Measurements from ENCODE around the gene SLC7A1.

The SLC7A1 gene

GRCh38 chr13:29556742-29557141 is 38.7 kb downstream of the SLC7A1 start:
- TF ChIP-seq GATA2 (IDR thresholded peaks at IDR 0.05; ENCODE audit: low read depth, low read length) (no peak), GATA3 (IDR thresholded peaks at IDR 0.05; ENCODE audit: low read depth, low read length) (no peak)

- TF ChIP-seq GATA2 (IDR thresholded peaks at IDR 0.05; ENCODE audit: low read depth, low read length) (no peak), GATA3 (IDR thresholded peaks at IDR 0.05; ENCODE audit: low read depth, low read length) (no peak)
These were observed 44.3 kb downstream of the SLC7A1 start for GRCh38 chr13:29551214-29551613.

DNA sequence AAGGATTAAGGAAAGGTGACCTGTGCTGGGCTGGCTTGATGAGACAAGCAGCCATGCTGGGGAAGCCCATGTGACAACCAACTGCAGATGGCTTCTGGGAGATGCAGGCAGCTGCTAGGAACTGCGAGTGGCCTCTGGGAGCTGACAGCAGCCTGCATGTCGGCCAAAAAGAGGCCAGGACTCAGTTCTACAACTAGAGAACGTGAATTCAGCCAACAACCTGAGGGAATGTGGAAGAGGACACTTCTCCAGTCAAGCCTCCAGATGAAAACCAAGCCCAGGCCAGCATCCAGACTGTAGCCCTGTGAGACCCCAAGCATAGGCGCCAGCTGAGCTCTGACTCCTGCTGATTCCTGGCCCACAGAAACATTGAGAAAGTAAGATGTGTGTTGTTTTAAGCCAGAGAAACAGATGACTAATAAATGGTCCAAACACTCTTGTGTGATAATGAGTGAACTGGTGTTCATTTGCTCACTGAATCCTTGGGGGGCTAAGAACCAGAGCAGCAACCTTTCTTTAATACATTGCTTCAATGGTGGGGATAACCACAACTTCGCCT is 45.0 kb downstream of the SLC7A1 start:
- no peak for TF ChIP-seq GATA3 (IDR thresholded peaks at IDR 0.05; ENCODE audit: low read depth, low read length)
- TF ChIP-seq GATA2 (IDR thresholded peaks at IDR 0.05; ENCODE audit: low read depth, low read length) = no peak

DNA sequence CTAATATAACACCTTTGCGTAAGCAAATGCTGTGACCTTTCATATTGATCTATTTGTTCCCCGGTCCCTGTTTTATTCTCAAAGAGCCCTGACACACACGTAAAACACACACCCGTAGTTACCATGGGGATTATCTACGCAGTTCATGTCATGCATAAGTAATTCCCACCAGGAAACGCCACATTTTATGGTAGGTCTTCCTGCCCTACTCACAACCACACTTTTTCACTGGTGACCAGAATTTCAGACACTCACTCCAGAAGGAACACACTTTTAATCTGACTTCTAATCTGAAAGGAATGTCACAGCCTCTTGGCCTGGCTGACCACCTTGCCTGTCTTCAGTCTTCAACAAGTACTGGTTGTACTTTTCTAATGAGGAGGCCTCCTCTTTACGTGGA is 46.8 kb downstream of the SLC7A1 start:
- no peak for TF ChIP-seq GATA2 (IDR thresholded peaks at IDR 0.05; ENCODE audit: low read depth, low read length)
- no peak for TF ChIP-seq GATA3 (IDR thresholded peaks at IDR 0.05; ENCODE audit: low read depth, low read length)

- no peak for TF ChIP-seq GATA2 (IDR thresholded peaks at IDR 0.05; ENCODE audit: low read depth, low read length)
- no peak for TF ChIP-seq GATA3 (IDR thresholded peaks at IDR 0.05; ENCODE audit: low read depth, low read length)
These were observed 48.3 kb downstream of the SLC7A1 start for GRCh38 chr13:29547153-29547552.

GRCh38 chr13:29546662-29547061 is 48.8 kb downstream of the SLC7A1 start:
- TF ChIP-seq GATA3 (IDR thresholded peaks at IDR 0.05; ENCODE audit: low read depth, low read length) (no peak), GATA2 (IDR thresholded peaks at IDR 0.05; ENCODE audit: low read depth, low read length) (no peak)

GRCh38 chr13:29545988-29546387 is 49.5 kb downstream of the SLC7A1 start:
- no peak for TF ChIP-seq GATA3 (IDR thresholded peaks at IDR 0.05; ENCODE audit: low read depth, low read length)
- no peak for TF ChIP-seq GATA2 (IDR thresholded peaks at IDR 0.05; ENCODE audit: low read depth, low read length)

GRCh38 chr13:29543230-29544215 is 52.0 kb downstream of the SLC7A1 start:
- TF ChIP-seq GATA2 (IDR thresholded peaks at IDR 0.05; ENCODE audit: low read depth, low read length) (no peak), GATA3 (IDR thresholded peaks at IDR 0.05; ENCODE audit: low read depth, low read length) (no peak)

DNA sequence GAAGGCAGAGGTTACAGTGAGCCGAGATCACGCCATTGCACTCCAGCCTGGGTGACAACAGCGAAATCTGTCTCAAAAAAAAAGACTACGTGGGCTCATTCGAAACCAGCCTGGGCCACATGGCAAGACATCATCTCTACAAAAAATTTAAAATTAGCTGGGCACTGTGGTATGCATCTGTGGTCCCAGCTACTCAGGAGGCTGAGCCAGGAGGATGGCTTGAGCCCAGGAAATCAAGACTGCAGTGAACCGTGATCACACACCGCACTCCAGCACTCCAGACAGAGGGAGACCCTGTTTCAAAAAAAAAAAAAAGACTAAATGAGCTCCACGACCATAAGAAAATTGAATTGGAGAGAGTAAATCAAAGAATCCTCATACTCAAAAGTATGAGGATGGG is 53.1 kb downstream of the SLC7A1 start:
- no peak for TF ChIP-seq GATA3 (IDR thresholded peaks at IDR 0.05; ENCODE audit: low read depth, low read length)
- no peak for TF ChIP-seq GATA2 (IDR thresholded peaks at IDR 0.05; ENCODE audit: low read depth, low read length)

GRCh38 chr13:29541400-29541799 is 54.1 kb downstream of the SLC7A1 start:
- no peak for TF ChIP-seq GATA2 (IDR thresholded peaks at IDR 0.05; ENCODE audit: low read depth, low read length)
- TF ChIP-seq GATA3 (IDR thresholded peaks at IDR 0.05; ENCODE audit: low read depth, low read length) = no peak

DNA sequence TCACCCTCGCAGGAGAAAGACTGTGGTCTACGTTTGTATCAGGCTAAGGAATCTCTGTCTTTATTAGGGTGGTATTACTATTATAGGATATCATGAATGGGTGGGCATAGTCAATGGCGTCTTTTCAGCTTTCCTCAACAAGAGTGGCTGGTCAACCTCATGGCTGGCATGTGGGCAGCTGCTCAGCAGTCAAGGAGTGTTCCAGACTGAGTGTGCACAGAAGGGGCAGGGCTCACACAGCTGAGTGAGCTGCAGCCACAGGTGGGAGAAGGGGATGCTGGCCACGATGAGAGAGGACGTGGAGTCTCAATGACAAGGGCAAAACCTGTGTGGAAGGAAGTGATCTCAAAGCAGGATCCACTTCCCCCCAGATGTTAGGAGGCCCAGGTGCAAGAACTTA is 54.7 kb downstream of the SLC7A1 start:
- TF ChIP-seq GATA3 (IDR thresholded peaks at IDR 0.05; ENCODE audit: low read depth, low read length) (no peak), GATA2 (IDR thresholded peaks at IDR 0.05; ENCODE audit: low read depth, low read length) (no peak)

DNA sequence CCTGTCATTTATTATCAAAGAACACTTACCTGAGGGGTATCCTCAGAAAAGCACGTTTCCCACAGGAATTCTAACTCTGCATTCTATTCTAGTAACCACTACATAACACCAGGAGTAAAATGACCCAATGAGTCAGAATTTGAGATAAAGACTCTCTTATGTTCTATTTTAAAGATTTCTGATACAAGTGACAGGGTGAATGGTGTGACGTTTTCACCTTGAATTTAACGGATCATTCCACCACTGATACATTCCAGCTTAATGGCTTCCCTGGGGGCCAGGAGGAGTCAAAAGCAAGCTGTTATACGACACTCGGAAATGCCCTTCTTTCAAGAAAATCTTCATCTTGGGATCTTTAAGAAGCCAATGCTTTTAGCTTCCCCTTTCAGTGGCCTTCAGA is 55.2 kb downstream of the SLC7A1 start:
- TF ChIP-seq GATA2 (IDR thresholded peaks at IDR 0.05; ENCODE audit: low read depth, low read length) = no peak
- TF ChIP-seq GATA3 (IDR thresholded peaks at IDR 0.05; ENCODE audit: low read depth, low read length) = no peak

GRCh38 chr13:29539856-29540255 is 55.6 kb downstream of the SLC7A1 start:
- no peak for TF ChIP-seq GATA3 (IDR thresholded peaks at IDR 0.05; ENCODE audit: low read depth, low read length)

GRCh38 chr13:29538652-29539040 is 56.8 kb downstream of the SLC7A1 start:
- TF ChIP-seq GATA2 (IDR thresholded peaks at IDR 0.05; ENCODE audit: low read depth, low read length) (no peak), GATA3 (IDR thresholded peaks at IDR 0.05; ENCODE audit: low read depth, low read length) (no peak)

Data from SH-SY5Y (cell line).